Stomach (tissue), 9 donors: ENCODE measurements around the gene PODXL2. TPM values are rescaled to one million over a fixed set of nuclear protein-coding genes. Genes with fewer than 3 reads are reported as not detected.

Experiments used
- DNase-seq, 2 donors: peaks; one replicate each; pipeline versions ENCODE4 v3.0.0 to v3.0.0-alpha.2; 2013 to 2019
- H3K27ac ChIP-seq, 5 donors: fragments of 200-600 bp in 4 of 5; sonication (generic) in 4 of 5; one replicate each; pipeline ENCODE4 v1.5.1; 2013 to 2019; ENCODE audit warnings: mild to moderate bottlenecking in 1 of 5, moderate library complexity in 1 of 5
- H3K27me3 ChIP-seq, 3 donors: fragments of 200-600 bp; sonication (generic); one replicate each; pipeline ENCODE4 v1.5.1; 2017 to 2019; ENCODE audit warnings: mixed run types in 1 of 3
- H3K36me3 ChIP-seq, 4 donors: fragments of 200-600 bp; sonication (generic); 1 replicate in 3 of 4; 2 replicates in 1 of 4; pipeline ENCODE4 v1.5.1; 2016 to 2019
- H3K4me1 ChIP-seq, 4 donors: fragments of 200-600 bp; sonication (generic); one replicate each; pipeline ENCODE4 v1.5.1; 2016 to 2019
- H3K4me3 ChIP-seq, 4 donors: fragments of 200-600 bp; sonication (generic) in 3 of 4; one replicate each; pipeline ENCODE4 v1.5.1; 2016 to 2019; ENCODE audit warnings: mild to moderate bottlenecking in 1 of 4
- H3K9me3 ChIP-seq, 4 donors: fragments of 200-600 bp; sonication (generic); one replicate each; pipeline ENCODE4 v1.5.1; 2016 to 2019
- CTCF ChIP-seq, 7 experiments: fragments of 450-650 bp in 4 of 7; fragments of 200-600 bp in 3 of 7; sonication (generic) in 3 of 7; IDR thresholded peaks; one replicate each; pipeline ENCODE4 v1.5.1; 2016 to 2019; ENCODE audit warnings: antibody characterized with exemption in 7 of 7, control low read depth in 2 of 7, mild to moderate bottlenecking in 1 of 7
- EP300 ChIP-seq: sonication (generic); formaldehyde crosslinking; IDR thresholded peaks from one replicate; pipeline ENCODE4 v1.6.1; 2017; ENCODE audit warnings: antibody characterized with exemption
- POLR2A ChIP-seq, 4 donors: fragments of 450-650 bp; IDR thresholded peaks; one replicate each; pipeline ENCODE4 v1.6.1; 2016; ENCODE audit warnings: antibody characterized with exemption in 4 of 4, control low read depth in 2 of 4, mild to moderate bottlenecking in 1 of 4, moderate library complexity in 1 of 4
- POLR2AphosphoS5 ChIP-seq, 3 donors: sonication (generic); formaldehyde crosslinking; IDR thresholded peaks; one replicate each; pipeline ENCODE4 v1.6.1; 2016; ENCODE audit warnings: antibody characterized with exemption in 3 of 3
- WGBS, 5 donors: extraction: QIAGEN DNeasy Blood & Tissue Kit in 3 of 5; methylation state at CpG; one replicate each; pipeline versions ENCODE4 v1.1.5 to v1.1.7; 2013 to 2018; 5-methylcytosine and 5-hydroxymethylcytosine counted together
- intact Hi-C: fragments of 100-400 bp; cut with DNase I; formaldehyde crosslinking; loops from one replicate; pipeline ENCODE4 v1.15.1; 2023; ENCODE audit warnings: low total_unique reads
- polyA plus RNA-seq, 3 donors: library from polyadenylated mRNA; stranded (reverse); fragments of 200-250 nt; gene quantifications; one replicate each; pipeline ENCODE4 v1.2.3, GENCODE V29; 2013
- total RNA-seq, 5 donors: library from RNA; depleted of rRNA; stranded (reverse); fragments of >200 nt; gene quantifications; one replicate each; pipeline versions ENCODE4 v1.1.0 to v1.2.3, GENCODE V29; 2014 to 2016
- donor health status: healthy with polysubstance abuse.
- donor health status: Bipolar disorder and iron deficiency.
- donor health status: healthy.

PODXL2 gene
- total and polyA plus RNA-seq, 8 donors = 5.3 to 50.9 (median 12.1) TPM

DNA sequence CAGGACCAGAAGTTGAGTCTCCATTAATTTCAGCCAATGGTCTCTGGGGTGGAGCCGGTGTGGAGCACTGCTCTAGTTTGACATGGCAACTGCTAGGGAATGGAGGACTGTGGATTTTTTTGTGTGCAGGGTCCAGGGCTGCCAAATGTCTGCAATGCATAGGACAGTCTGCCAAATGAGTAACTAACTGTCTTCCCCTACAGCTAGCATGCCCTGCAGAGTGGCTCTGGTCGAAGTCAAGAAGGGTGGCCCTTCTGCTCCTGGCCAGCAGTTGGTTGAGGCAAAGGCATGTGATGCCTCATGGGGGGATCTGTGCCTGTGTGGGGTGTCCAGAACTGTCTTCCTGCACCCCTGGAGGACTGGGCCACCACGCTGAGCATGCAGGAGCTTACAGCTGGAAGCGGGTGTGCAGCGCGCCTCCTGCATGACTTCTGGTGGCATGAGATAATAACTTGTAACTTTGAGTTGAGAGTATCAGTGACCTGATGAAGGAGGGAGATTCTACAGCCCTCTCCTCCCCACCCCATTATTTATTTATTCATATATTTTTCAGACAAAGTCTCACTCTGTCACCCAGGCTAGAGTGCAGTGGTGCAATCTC is 43.1 kb upstream of the PODXL2 start:
- H3K4me1 ChIP-seq = peaks cover 29 to 59% (median 43%) of the 10 kb centered on the region in 4 donors
- no peaks in the 10 kb centered on the region for H3K9me3 ChIP-seq
- DNase-seq = no peak
- TF ChIP-seq POLR2AphosphoS5 (IDR thresholded peaks at IDR 0.05) (no peak), CTCF (IDR thresholded peaks at IDR 0.05) (no peak), EP300 (no peak), POLR2A (IDR thresholded peaks at IDR 0.05) (no peak)
- H3K27me3 ChIP-seq = no peaks in the 10 kb centered on the region
- intact Hi-C loops = no loop called here
- no peak overlapping the region for H3K4me3 ChIP-seq
- H3K36me3 ChIP-seq = peaks cover 0 to 9% (median 6%) of the 10 kb centered on the region in 4 donors
- 88 to 95% (median 92%) methylated on average over 4 to 6 of the region's 6 CpGs for WGBS, 5 donors
- no peak overlapping the region for H3K27ac ChIP-seq

GRCh38 chr3:127587876-127588275 is 41.1 kb upstream of the PODXL2 start:
- H3K4me3 ChIP-seq = peak overlapping the region in 1 of 4 donors; percentile 16
- intact Hi-C loops = no loop called here
- H3K4me1 ChIP-seq = peaks cover 42 to 66% (median 54%) of the 10 kb centered on the region in 4 donors
- 40 to 88% (median 73%) methylated on average over 1 to 4 of the region's 4 CpGs for WGBS, 5 donors
- DNase-seq = no peak
- TF ChIP-seq EP300 (no peak), POLR2A (IDR thresholded peaks at IDR 0.05) (no peak), POLR2AphosphoS5 (IDR thresholded peaks at IDR 0.05) (no peak), CTCF (IDR thresholded peaks at IDR 0.05) (no peak)
- H3K9me3 ChIP-seq = no peaks in the 10 kb centered on the region
- no peaks in the 10 kb centered on the region for H3K27me3 ChIP-seq
- H3K27ac ChIP-seq = no peak overlapping the region
- peaks cover 0 to 5% (median 2%) of the 10 kb centered on the region in 4 donors for H3K36me3 ChIP-seq

DNA sequence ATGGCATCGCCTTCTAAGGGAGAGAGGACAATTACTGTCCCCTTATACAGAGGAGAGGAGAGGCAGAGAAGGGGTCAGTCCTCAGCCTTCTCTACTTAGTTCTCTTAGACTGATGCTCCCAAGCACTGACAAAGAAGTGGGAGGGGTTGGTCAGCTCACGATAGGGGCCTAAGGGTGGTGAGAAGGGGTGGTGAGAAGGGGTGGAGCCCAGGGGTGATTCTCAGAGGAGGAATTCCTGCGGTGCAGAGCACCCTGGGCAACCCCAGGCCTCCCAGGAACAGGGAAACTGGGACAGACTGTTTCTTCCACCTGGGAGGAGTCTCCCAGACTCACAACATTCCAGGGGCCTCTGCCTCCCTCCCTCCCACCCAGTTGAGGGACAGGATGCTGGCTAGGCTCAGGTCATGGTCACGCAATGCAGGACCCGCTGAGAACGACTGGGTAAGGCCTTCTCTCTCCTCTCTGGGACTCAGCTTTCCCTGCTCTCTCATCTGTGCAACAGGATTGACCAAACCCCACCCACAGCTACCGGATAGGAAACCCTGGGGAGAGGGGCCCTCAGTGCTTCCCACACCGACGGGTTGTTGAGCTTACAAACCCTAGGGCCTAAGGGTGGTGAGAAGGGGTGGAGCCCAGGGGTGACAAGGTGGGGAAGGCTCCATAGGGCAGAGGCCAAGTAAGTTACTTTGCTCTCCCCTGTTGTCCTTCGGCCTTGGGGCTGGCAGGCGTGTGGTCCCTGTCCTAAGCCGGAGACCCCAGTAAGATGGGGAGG is 40.0 kb upstream of the PODXL2 start:
- H3K27me3 ChIP-seq = no peaks in the 10 kb centered on the region
- H3K36me3 ChIP-seq = peaks cover 0 to 2% (median 0%) of the 10 kb centered on the region in 4 donors
- peak overlapping the region; percentile 92 to 99 (median 98) for H3K4me3 ChIP-seq
- WGBS, 5 donors = 11 to 26% (median 15%) methylated on average over 11 to 12 of the region's 12 CpGs
- DNase-seq = peak in 1 of 2 donors; percentile 47
- H3K9me3 ChIP-seq = no peaks in the 10 kb centered on the region
- peaks cover 42 to 66% (median 54%) of the 10 kb centered on the region in 4 donors for H3K4me1 ChIP-seq
- intact Hi-C loops = no loop called here
- H3K27ac ChIP-seq = peak overlapping the region; percentile 89 to 97 (median 94)
- TF ChIP-seq CTCF (IDR thresholded peaks at IDR 0.05) (no peak), POLR2AphosphoS5 (IDR thresholded peaks at IDR 0.05) (no peak), POLR2A (IDR thresholded peaks at IDR 0.05) (no peak), EP300 (no peak)

GRCh38 chr3:127589600-127590281 is 39.2 kb upstream of the PODXL2 start:
- TF ChIP-seq POLR2AphosphoS5 (IDR thresholded peaks at IDR 0.05) = no peak
- TF ChIP-seq CTCF (IDR thresholded peaks at IDR 0.05) = no peak
- no peak for TF ChIP-seq EP300
- TF ChIP-seq POLR2A (IDR thresholded peaks at IDR 0.05) = no peak
- peak in 1 of 2 donors; percentile 43 for DNase-seq
- no peaks in the 10 kb centered on the region for H3K27me3 ChIP-seq
- peaks cover 42 to 62% (median 52%) of the 10 kb centered on the region in 4 donors for H3K4me1 ChIP-seq
- no peaks in the 10 kb centered on the region for H3K9me3 ChIP-seq
- H3K27ac ChIP-seq = peak overlapping the region; percentile 89 to 97 (median 94)
- 0 to 2% (median 1%) methylated on average over 14 to 56 of the region's 56 CpGs for WGBS, 5 donors
- intact Hi-C loops = no loop called here
- H3K36me3 ChIP-seq = no peaks in the 10 kb centered on the region
- peak overlapping the region; percentile 92 to 99 (median 98) for H3K4me3 ChIP-seq
